Stimulated activated CD4-positive, alpha-beta T cell treated with anti-CD3 and anti-CD28 coated beads, Interleukin-2, amount 100 ng/mL, for 4 hours (primary cell): Measurements from ENCODE around the gene ELAVL3.

ENCODE experiments used
- DNase-seq: peaks from one replicate; pipeline ENCODE4 v3.0.0-alpha.2; 2020; ENCODE audit warnings: low read depth

The ELAVL3 gene

DNA sequence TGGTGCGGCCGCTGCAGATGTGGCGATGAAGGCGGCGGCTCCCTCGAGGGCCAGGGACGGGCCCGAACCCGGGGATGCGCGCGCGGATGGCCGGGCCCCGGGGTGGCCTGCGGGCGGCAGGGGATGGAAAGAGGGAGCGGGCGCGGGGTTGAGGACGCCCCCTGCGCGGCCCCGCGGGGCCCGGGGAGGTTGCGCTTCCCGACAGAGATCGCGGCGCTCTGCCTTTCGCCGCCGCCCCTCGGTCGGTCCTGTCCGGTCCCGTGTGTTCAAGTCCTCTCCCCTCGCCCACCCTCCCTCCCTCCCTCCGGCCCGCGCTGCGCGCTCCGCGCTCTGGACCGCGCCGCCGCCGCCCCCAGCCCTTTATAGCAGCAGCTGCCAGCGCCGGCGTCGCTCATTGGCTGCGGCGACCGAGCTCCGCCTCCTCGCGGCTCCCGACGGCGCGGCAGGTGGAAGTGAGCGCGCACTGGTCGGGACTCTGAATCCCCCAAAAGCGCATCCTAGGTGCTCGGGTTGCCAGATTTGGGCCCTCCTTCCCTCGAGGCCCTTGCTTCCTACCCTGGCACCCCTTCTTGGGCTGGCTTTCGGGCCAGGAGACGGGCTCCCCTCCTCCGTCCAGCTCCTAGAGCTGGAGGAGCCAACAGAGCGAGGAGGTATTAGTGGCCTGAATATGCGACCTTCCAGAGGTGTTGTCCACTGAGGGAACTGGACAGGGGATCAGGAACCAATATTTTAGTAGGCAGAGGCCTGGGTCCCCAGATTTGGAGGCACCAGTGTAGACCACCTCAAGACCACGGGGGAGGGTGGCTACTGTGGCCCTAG, at the start of gene ELAVL3:
TSS of gene ELAVL3 (minus strand) at position 332 of the 819 bp plus-strand sequence. CDS start 438 bp downstream, outside the sequence.
- no peak for DNase-seq

- no peak for DNase-seq
These were observed 49.6 kb upstream of the ELAVL3 start for GRCh38 chr19:11530432-11530831.

DNA sequence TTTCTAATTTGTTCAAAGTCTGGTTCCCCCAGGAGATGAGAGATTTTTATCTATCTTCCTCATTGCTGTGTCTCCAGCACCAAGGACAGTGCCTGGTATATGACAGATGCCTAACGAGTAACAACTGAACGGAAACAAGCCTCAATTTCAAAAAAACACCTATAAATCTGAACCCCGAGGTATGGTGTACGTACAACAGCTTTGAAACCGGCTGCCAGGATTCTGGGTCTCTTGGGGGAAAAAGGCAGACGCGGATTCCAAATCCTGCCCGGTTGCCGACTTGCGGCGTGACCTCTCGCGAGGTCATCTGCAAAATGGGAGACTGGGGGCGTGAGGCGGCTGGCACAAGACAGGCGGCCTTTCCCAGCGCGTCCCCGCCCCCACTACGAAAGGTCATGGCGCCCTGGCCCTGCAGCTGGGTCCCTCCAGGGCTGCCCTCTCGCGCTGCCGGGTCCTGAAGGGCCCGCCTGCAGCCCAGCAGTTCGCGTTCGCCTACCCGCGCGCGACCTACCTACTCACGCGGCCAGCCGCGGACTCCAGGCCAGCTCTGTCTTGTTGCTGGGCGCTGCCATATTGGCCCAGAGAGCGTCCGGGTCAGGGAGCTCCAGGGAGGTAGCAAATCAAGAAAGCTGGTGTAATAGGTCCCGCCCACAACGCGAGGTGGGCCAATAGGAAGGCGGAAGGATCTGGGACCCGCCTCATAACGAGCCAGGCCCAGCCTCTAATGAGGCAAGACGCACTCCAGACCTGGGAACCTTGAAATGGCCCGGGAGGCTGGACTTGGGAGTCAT, 47.9 kb upstream of the ELAVL3 start, which contains the start of gene ECSIT:
TSS of gene ECSIT (minus strand) at position 584 of the 791 bp plus-strand sequence. CDS start 9,964 bp downstream, outside the sequence.
- DNase-seq, result peak; percentile 88

DNA sequence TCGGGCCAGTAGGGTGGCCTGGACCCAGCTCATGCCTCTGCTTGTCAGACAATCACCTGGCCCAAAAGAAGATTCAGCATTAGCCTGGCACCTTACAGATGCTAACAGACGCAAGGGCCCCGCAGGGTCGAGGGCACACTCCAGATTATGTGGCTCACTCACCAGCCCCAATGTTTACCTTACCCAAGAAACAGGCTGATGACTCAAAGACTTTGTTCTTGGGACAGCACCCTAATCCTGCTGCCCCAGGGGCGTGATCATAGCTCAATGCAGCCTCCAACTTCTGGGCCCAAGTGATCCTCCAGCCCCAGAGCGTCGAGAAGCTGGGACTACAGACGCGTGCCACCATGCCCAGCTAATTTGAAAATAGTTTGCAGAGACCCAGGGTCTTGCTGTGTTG, 38.3 kb upstream of the ELAVL3 start:
- no peak for DNase-seq

DNA sequence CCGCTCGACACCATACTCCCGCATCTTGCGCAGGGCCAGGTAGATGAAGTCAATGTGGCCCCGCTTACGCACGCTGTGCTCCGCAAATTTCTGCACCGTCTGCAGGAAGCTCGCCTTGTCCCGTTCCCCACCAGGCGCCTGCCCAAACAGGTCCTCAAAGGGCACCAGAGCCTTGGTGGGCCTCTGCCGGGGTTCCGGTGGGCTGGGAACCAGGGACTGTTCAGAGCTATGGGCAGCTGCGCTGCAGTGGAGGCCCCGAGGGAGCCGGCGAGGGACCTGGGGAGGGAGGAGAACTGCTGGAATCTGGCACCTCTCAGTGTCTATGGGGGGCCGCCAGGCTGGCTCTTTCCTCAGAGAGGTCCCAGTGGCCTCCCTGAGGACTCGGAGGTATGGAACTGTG, 33.1 kb upstream of the ELAVL3 start:
- no peak for DNase-seq

- DNase-seq, result no peak
These were observed 29.6 kb upstream of the ELAVL3 start for GRCh38 chr19:11510444-11510843.

DNA sequence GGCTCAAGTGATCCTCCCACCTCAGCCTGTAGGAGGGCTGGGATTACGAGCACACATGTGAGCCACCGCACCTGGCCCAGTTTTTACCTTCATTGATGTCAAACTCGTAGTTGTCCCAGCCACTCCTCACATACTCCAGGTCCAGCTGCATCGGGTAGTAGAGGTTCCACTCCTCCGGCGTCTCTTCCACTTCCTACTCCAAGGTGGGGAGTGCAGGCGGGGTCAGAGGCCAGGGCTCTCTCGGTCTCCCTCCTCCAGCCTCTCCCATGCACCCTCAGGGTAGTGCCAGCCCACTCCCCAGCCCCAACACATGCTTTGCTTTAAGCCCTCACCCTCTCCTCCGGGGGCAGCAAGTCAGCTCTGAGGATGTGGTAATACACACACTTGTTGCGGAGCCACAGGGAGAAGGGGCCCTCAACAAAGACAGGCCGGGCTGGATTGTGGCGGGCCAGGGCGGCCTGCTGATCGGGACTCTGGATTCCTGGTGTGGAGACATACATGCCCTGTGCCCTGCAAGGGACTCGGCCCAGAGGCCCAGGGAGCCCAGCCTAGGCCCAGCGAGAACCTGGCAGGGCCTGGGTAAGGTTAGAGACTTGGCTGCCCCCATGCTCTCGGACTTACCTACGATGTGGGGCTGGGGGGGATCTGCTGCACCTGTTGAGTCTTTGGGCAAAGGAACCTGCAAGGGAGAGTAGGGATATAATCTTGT, 26.7 kb upstream of the ELAVL3 start:
- DNase-seq, result no peak

DNA sequence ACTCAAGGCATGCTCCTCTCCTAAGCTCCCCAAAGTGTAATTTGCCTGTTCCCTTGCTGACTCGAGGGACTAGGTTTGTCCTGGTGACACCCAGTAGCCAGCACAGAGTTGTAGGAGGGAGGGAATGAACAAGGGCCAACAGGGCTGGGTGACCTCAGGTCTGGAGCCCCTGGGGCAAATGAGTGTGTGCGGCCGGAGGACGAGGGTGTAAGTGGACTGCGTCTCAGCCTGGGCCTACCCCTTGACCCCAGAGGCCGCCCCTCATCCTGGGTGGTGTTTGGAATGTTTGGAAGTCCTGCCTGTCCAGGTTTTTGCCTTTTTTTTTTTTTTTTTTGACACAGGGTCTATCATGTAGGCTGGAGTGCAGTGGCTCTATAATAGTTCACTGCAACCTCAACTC, 26.1 kb upstream of the ELAVL3 start:
- DNase-seq, result no peak

GRCh38 chr19:11506101-11506555, 25.3 kb upstream of the ELAVL3 start:
- DNase-seq, result no peak

- peak; percentile 93 for DNase-seq
These were observed 24.8 kb upstream of the ELAVL3 start, which contains the start of gene ZNF653 for GRCh38 chr19:11505504-11506100. Gene ZNF653 (minus strand): TSS chr19:11505839. CDS start chr19:11505786, 53 bp downstream.

DNA sequence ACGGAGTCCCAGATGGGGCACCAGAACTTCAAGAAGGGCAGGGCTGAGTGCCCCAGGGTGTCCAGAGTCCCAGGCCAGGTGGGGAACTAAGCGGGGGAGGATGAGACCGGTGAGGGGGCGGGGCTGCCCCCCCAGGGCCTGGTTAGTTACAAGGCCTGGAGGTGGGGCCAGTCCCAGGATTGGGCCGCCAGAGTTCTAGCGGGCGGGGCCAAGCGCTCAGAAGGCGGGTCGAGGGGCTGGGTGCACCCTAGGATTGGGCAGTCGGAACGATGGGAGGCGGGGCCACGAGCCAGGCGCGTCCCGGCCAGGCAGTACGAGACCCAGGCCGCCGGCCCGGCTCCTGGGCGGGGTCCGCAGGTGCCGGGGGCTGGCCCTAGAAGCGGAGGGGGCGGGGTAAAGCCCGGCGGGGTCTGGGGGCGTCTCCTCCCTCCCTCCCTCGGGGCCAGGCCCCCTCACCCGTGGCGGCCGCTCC, 24.2 kb upstream of the ELAVL3 start:
- peak; percentile 94 for DNase-seq

- DNase-seq, result no peak
These were observed 23.7 kb upstream of the ELAVL3 start for GRCh38 chr19:11504502-11505031.

GRCh38 chr19:11499890-11500420, 19.1 kb upstream of the ELAVL3 start:
- no peak for DNase-seq

- no peak for DNase-seq
These were observed 18.4 kb upstream of the ELAVL3 start for GRCh38 chr19:11499220-11499726.

- peak; percentile 48 for DNase-seq
These were observed 15.7 kb upstream of the ELAVL3 start for GRCh38 chr19:11496391-11497163.

DNA sequence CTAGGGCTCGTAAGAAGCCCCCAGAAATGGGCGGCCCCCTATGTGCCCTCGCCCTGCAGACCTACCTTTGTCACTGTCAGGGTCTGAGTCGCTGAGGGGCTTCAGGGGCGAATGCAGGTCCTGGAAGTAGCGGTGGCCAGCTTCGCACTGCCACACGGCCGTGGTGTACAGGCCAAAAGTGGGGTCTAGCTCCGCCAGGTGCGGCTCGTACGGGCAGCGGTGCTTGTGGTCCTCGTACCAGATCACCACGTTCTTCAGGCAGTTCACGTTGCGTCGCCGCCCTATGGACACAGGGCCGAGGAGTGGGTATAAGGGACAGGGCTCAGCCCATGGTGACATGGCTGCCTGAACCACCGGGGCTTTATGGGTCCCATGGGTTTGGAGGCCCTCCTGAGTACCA, 15.0 kb upstream of the ELAVL3 start:
- no peak for DNase-seq

- no peak for DNase-seq
These were observed 14.6 kb upstream of the ELAVL3 start for GRCh38 chr19:11495481-11495880.

GRCh38 chr19:11494634-11495285, 13.9 kb upstream of the ELAVL3 start:
- DNase-seq, result no peak

GRCh38 chr19:11489378-11489777, 8.5 kb upstream of the ELAVL3 start:
- DNase-seq, result no peak
